GM12878 (cell line): ENCODE results near the gene PLXNA2. TPM values are rescaled to one million over a fixed set of nuclear protein-coding genes. Genes with fewer than 3 reads are reported as not detected.

Experiments used
- ATAC-seq: fragments of 200-7000 bp; cut with Tn5 transposase; 3 replicates; pipeline ENCODE4 v1.9.1; 2020; ENCODE audit warnings: mild to moderate bottlenecking, moderate library complexity
- BruUV-seq: library from RNA; stranded (reverse); fragments of 400-500 nt; replicated peaks from 2 replicates; lab custom pipeline; 2021; lab: Mats Ljungman, UMichigan
- CTCF ChIA-PET: fragments of 300-600 bp; sonication (Branson Sonifier 250); formaldehyde crosslinking; extraction: SDS; loops from one replicate; lab custom pipeline; 2021; ENCODE audit warnings: inconsistent platforms; lab: Yijun Ruan, JAX
- POLR2A ChIA-PET: fragments of 350-600 bp; formaldehyde crosslinking; extraction: SDS; loops from one replicate; lab custom pipeline; 2021; ENCODE audit warnings: inconsistent platforms; lab: Charles Lee
- RAD21 ChIA-PET: fragments of 300-600 bp; sonication (Branson Sonifier 250); formaldehyde crosslinking; loops from one replicate; lab custom pipeline; 2023; ENCODE audit warnings: antibody characterized with exemption; ENCODE audit not compliant: unreplicated experiment; lab: Charles Lee
- SMC1A ChIA-PET: fragments of 300-600 bp; sonication (Branson Sonifier 250); formaldehyde crosslinking; loops from one replicate; lab custom pipeline; 2023; ENCODE audit not compliant: unreplicated experiment, uncharacterized antibody; lab: Charles Lee
- DNase-seq: peaks from one replicate; pipeline ENCODE4 v3.0.0-alpha.2; 2011; ENCODE audit warnings: low read depth, low spot score
- FAIRE-seq: peaks from 3 replicates; lab custom pipeline; 2011; peaks lifted over from hg19 to GRCh38; lab: Jason Lieb, UNC
- H2AFZ ChIP-seq: 2 replicates; pipeline ENCODE4 v1.6.0; 2011; ENCODE audit warnings: low read depth, low read length, control low read depth; ENCODE audit not compliant: control insufficient read depth
- H3K27ac ChIP-seq: 2 replicates; pipeline ENCODE4 v1.5.1; 2011; ENCODE audit warnings: control low read depth; ENCODE audit not compliant: control insufficient read depth, insufficient read depth
- H3K27me3 ChIP-seq, 2 experiments: replicated peaks in 1 of 2; 2 replicates each; pipeline versions ENCODE4 v1.6.0 to v1.6.1; 2011; ENCODE audit warnings: low read length in 1 of 2; ENCODE audit not compliant: control insufficient read depth in 2 of 2, insufficient read depth in 2 of 2
- H3K36me3 ChIP-seq, 2 experiments: 2 replicates each; pipeline ENCODE4 v1.5.1; 2011; ENCODE audit warnings: low read length in 1 of 2; ENCODE audit not compliant: control insufficient read depth in 2 of 2, insufficient read depth in 2 of 2
- H3K4me1 ChIP-seq: 2 replicates; pipeline ENCODE4 v1.6.1; 2011; ENCODE audit warnings: mild to moderate bottlenecking, low read length, moderate library complexity, mixed read lengths; ENCODE audit not compliant: control insufficient read depth, insufficient read depth
- H3K4me2 ChIP-seq: 2 replicates; pipeline ENCODE4 v1.6.0; 2011; ENCODE audit warnings: control low read depth; ENCODE audit not compliant: control insufficient read depth, insufficient read depth
- H3K4me3 ChIP-seq: fragments of 200-600 bp; sonication (generic); 2 replicates; pipeline ENCODE4 v1.5.1; 2016
- H3K79me2 ChIP-seq: 2 replicates; pipeline ENCODE4 v1.6.0; 2011; ENCODE audit warnings: low read length; ENCODE audit not compliant: control insufficient read depth, insufficient read depth
- H3K9ac ChIP-seq: 2 replicates; pipeline ENCODE4 v1.8.0; 2011; ENCODE audit warnings: low read length, control low read depth, mixed read lengths; ENCODE audit not compliant: control insufficient read depth, insufficient read depth
- H3K9me3 ChIP-seq: replicated peaks from 3 replicates; pipeline ENCODE4 v1.5.1; 2011; ENCODE audit warnings: mild to moderate bottlenecking, low read length; ENCODE audit not compliant: control insufficient read depth, insufficient read depth
- H4K20me1 ChIP-seq: 2 replicates; pipeline ENCODE4 v1.6.0; 2011; ENCODE audit not compliant: control insufficient read depth, insufficient read depth
- ASH2L ChIP-seq: fragments of 300-600, 200-600 bp; sonication (generic); IDR thresholded peaks from 2 replicates; pipeline ENCODE4 v1.6.1; 2017; ENCODE audit warnings: low read depth, mild to moderate bottlenecking, borderline replicate concordance
- CEBPB ChIP-seq, 2 experiments: fragments of 150-350 bp in 1 of 2; IDR thresholded peaks; 2 replicates each; pipeline ENCODE4 v1.6.1; 2012 to 2014; ENCODE audit warnings: low read depth in 2 of 2, low read length in 2 of 2, borderline replicate concordance in 1 of 2, inconsistent platforms in 1 of 2
- EED ChIP-seq: sonication (generic); IDR thresholded peaks from 2 replicates; pipeline ENCODE4 v1.6.1; 2016; ENCODE audit warnings: antibody characterized with exemption, low read depth
- ETV6 ChIP-seq, 2 experiments: fragments of 450-650 bp in 1 of 2; IDR thresholded peaks in 1 of 2; conservative IDR thresholded peaks in 1 of 2; 2 replicates each; pipeline ENCODE4 v1.6.1; 2014; ENCODE audit warnings: antibody characterized with exemption in 1 of 2, borderline replicate concordance in 1 of 2, low read depth in 1 of 2, mild to moderate bottlenecking in 1 of 2, moderate library complexity in 1 of 2
- HDAC6 ChIP-seq: fragments of 200-600 bp; sonication (generic); IDR thresholded peaks from one replicate; pipeline ENCODE4 v1.8.0; 2017; ENCODE audit warnings: antibody characterized with exemption; ENCODE audit not compliant: unreplicated experiment
- MXI1 ChIP-seq: fragments of 150-350 bp; IDR thresholded peaks from 2 replicates; pipeline ENCODE4 v1.6.1; 2011; ENCODE audit warnings: low read depth, mild to moderate bottlenecking, inconsistent platforms, low read length, improper control_type of control experiment
- NBN ChIP-seq: fragments of 450-650 bp; IDR thresholded peaks from 2 replicates; pipeline ENCODE4 v1.6.1; 2016
- POLR2A ChIP-seq: IDR thresholded peaks from 2 replicates; pipeline ENCODE4 v1.6.1; 2011; ENCODE audit warnings: low read depth, mild to moderate bottlenecking, low read length
- RAD51 ChIP-seq: fragments of 450-650 bp; IDR thresholded peaks from 2 replicates; pipeline ENCODE4 v1.6.1; 2016; ENCODE audit warnings: moderate library complexity, mild to moderate bottlenecking, inconsistent platforms
- RB1 ChIP-seq: fragments of 450-650 bp; formaldehyde crosslinking; IDR thresholded peaks from 2 replicates; pipeline ENCODE4 v1.6.1; 2017; ENCODE audit warnings: mild to moderate bottlenecking, borderline replicate concordance
- SPI1 ChIP-seq: IDR thresholded peaks from 2 replicates; pipeline ENCODE4 v1.6.1; 2011; ENCODE audit warnings: low read depth, mild to moderate bottlenecking, low read length, moderate library complexity, borderline replicate concordance; ENCODE audit not compliant: insufficient read depth
- WGBS: methylation state at CpG from one replicate; pipeline ENCODE4 v1.1.6; 2016; ENCODE audit warnings: low lambda C conversion rate; ENCODE audit not compliant: insufficient replicate concordance, insufficient coverage; ENCODE audit errors: missing lambda C conversion rate; 5-methylcytosine and 5-hydroxymethylcytosine counted together
- in situ Hi-C: fragments of 300-500 bp; cut with MboI; formaldehyde crosslinking; loops from 9 replicates; pipeline ENCODE4 v1.14.3; 2018; ENCODE audit warnings: mixed read lengths
- intact Hi-C: fragments of 100-400 bp; cut with micrococcal nuclease; formaldehyde crosslinking; loops from one replicate; pipeline ENCODE4 v1.14.2; 2022; ENCODE audit not compliant: unreplicated experiment
- polyA plus RNA-seq, 11 experiments: library from polyadenylated mRNA; depleted of rRNA in 4 of 11; unstranded in 6 of 11; stranded (reverse) in 5 of 11; fragments of >200 nt; fragmentation: Nextera tagmentation in 4 of 11; fragmentation: Illumina TruSeq in 1 of 11; extraction: Ambion mirVana in 4 of 11; extraction: Trizol in 1 of 11; gene quantifications; 1 replicate in 1 of 11; 2 replicates in 10 of 11; pipeline versions ENCODE4 v1.2.1 to v1.2.3, GENCODE V29; 2011 to 2016; ENCODE audit warnings: inconsistent platforms in 2 of 11, missing spikeins in 2 of 11, low read depth in 1 of 11
- total RNA-seq, 4 experiments: library from RNA; depleted of rRNA in 3 of 4; stranded (reverse); fragments of >200 nt in 3 of 4; fragmentation: Illumina TruSeq in 1 of 4; extraction: Trizol in 1 of 4; gene quantifications; 2 replicates each; pipeline versions ENCODE4 v1.2.1 to v1.2.3, GENCODE V29; 2013 to 2021
- TF ChIP-seq, protein P1 (sequence below): IDR thresholded peaks from 2 replicates; pipeline ENCODE4 v1.6.1; 2012; ENCODE audit warnings: low read length, inconsistent platforms
- TF ChIP-seq, protein P2 (sequence below): fragments of 450-650 bp; IDR thresholded peaks from 2 replicates; pipeline ENCODE4 v1.6.1; 2018; ENCODE audit warnings: mild to moderate bottlenecking, low read depth, moderate library complexity; ENCODE audit not compliant: partially characterized antibody
- TF ChIP-seq, protein P3 (sequence below): IDR thresholded peaks from 2 replicates; pipeline ENCODE4 v1.6.1; 2011; ENCODE audit warnings: borderline replicate concordance, low read depth, mild to moderate bottlenecking, moderate library complexity, low read length; ENCODE audit not compliant: insufficient read depth, poor library complexity, severe bottlenecking

PLXNA2 gene
- total and polyA plus RNA-seq, 10 of the 15 experiments (the other 5 are each of a cell fraction or from before 2014, with no cell fraction given): under 0.01 to 0.08 (median 0.07) TPM; not detected in 4

DNA sequence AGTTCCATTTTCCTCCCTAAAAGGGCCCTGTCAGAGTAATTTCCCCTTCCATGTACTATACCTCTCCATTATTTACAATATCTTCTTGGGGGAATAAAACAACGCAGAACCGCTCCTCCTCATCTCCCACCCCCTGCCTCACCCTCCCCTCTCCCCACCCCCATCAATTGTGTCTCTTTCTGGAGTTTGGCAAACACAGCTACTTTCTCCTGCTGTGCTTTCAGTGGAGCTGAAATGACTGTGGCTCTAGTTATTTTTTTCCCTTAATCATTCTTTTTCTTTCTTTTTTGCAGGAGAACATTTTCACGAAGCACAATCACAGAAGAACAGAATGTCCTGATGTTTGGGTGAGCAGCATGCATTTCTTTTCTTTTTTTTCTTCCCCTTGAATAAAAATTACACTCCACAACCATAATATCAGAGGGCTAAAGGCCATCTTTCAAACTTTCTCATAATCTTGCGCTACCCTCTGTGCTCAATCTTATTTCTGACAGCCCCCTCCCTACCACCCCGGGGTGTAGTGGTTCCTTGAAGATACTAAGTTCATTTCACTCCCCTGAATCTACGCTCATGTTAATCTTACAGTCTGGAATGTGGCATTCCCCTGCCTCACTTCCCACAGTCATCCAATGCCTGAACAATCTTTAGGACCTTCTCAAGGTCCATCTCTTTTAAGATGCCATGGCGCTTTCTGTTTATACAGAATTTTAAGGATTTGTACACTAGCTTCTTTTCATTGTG lies 8.8 kb upstream of the PLXNA2 start:
- ATAC-seq (no peak), DNase-seq (no peak), FAIRE-seq (no peak)
- Histone ChIP-seq H3K79me2 (no peaks in the 10 kb centered on the region), H3K4me1 (no peaks in the 10 kb centered on the region), H3K9ac (no peak overlapping the region), H3K4me3 (no peak overlapping the region), H3K9me3 (no peaks in the 10 kb centered on the region; the same call in 2 of the 3 replicates), H3K36me3 (no peaks in the 10 kb centered on the region), H2AFZ (no peak overlapping the region), H3K27me3 (peaks cover under 1 to 5% of the 10 kb centered on the region in 2 experiments; a peak in 3 of 4 replicates), H3K4me2 (no peak overlapping the region), H3K27ac (no peak overlapping the region), H4K20me1 (no peaks in the 10 kb centered on the region)
- WGBS: 44% methylated on average over 7 of the region's 7 CpGs
- intact Hi-C loops (no loop called here), in situ Hi-C loops (no loop called here)
- ChIA-PET SMC1A (no interaction called here), POLR2A (no interaction called here), CTCF (no interaction called here), RAD21 (interaction anchor here (0.8 kb wide), 1 partner anchor 10 kb away, joined by 3 read pairs; no protein-coding TSS in a partner anchor)
- no TSS peak for BruUV-seq
- TF ChIP-seq SPI1: no peak
- no peak for TF ChIP-seq RAD51
- TF ChIP-seq, protein P1, sequence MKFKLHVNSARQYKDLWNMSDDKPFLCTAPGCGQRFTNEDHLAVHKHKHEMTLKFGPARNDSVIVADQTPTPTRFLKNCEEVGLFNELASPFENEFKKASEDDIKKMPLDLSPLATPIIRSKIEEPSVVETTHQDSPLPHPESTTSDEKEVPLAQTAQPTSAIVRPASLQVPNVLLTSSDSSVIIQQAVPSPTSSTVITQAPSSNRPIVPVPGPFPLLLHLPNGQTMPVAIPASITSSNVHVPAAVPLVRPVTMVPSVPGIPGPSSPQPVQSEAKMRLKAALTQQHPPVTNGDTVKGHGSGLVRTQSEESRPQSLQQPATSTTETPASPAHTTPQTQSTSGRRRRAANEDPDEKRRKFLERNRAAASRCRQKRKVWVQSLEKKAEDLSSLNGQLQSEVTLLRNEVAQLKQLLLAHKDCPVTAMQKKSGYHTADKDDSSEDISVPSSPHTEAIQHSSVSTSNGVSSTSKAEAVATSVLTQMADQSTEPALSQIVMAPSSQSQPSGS: no peak
- TF ChIP-seq MXI1: no peak
- TF ChIP-seq POLR2A: no peak
- no peak for TF ChIP-seq EED
- TF ChIP-seq, protein P2, sequence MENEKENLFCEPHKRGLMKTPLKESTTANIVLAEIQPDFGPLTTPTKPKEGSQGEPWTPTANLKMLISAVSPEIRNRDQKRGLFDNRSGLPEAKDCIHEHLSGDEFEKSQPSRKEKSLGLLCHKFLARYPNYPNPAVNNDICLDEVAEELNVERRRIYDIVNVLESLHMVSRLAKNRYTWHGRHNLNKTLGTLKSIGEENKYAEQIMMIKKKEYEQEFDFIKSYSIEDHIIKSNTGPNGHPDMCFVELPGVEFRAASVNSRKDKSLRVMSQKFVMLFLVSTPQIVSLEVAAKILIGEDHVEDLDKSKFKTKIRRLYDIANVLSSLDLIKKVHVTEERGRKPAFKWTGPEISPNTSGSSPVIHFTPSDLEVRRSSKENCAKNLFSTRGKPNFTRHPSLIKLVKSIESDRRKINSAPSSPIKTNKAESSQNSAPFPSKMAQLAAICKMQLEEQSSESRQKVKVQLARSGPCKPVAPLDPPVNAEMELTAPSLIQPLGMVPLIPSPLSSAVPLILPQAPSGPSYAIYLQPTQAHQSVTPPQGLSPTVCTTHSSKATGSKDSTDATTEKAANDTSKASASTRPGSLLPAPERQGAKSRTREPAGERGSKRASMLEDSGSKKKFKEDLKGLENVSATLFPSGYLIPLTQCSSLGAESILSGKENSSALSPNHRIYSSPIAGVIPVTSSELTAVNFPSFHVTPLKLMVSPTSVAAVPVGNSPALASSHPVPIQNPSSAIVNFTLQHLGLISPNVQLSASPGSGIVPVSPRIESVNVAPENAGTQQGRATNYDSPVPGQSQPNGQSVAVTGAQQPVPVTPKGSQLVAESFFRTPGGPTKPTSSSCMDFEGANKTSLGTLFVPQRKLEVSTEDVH: no peak
- no peak for TF ChIP-seq ASH2L
- TF ChIP-seq, protein P3, sequence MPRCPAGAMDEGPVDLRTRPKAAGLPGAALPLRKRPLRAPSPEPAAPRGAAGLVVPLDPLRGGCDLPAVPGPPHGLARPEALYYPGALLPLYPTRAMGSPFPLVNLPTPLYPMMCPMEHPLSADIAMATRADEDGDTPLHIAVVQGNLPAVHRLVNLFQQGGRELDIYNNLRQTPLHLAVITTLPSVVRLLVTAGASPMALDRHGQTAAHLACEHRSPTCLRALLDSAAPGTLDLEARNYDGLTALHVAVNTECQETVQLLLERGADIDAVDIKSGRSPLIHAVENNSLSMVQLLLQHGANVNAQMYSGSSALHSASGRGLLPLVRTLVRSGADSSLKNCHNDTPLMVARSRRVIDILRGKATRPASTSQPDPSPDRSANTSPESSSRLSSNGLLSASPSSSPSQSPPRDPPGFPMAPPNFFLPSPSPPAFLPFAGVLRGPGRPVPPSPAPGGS: no peak
- TF ChIP-seq HDAC6: no peak
- no peak for TF ChIP-seq NBN
- TF ChIP-seq RB1: no peak
- TF ChIP-seq ETV6 (conservative IDR thresholded peaks at IDR 0.05 in 1 of 2, IDR thresholded peaks at IDR 0.05 in 1 of 2; ENCODE audit: borderline replicate concordance in 1 of 2, low read depth in 1 of 2): no peak
- TF ChIP-seq CEBPB (IDR thresholded peaks at IDR 0.05; ENCODE audit: borderline replicate concordance in 1 of 2, low read depth in 2 of 2, low read length in 2 of 2): no peak
